Activated CD8-positive, alpha-beta memory T cell treated with anti-CD3 and anti-CD28 coated beads, Interleukin-2, amount 50 U/mL, for 4 hours (primary cell): Measurements from ENCODE around the gene BNIPL.
A peak's percentile ranks its signal among the peaks of the same experiment; 100 is the strongest.

ENCODE experiments used
- DNase-seq: peaks from one replicate; pipeline ENCODE4 v3.0.0-alpha.2; 2020

Gene BNIPL

GRCh38 chr1:151060007-151060656 is 23.7 kb downstream of the BNIPL start, which contains the start of gene MLLT11:
TSS of gene MLLT11 (plus strand) at chr1:151060397. CDS start at chr1:151067225, 6,828 bp downstream.
- peak; percentile 43 for DNase-seq

- no peak for DNase-seq
Observed at GRCh38 chr1:151060657-151061421, 24.5 kb downstream of the BNIPL start.

- DNase-seq: no peak
Observed at GRCh38 chr1:151061704-151062103, 25.3 kb downstream of the BNIPL start.

GRCh38 chr1:151062741-151063371 is 26.5 kb downstream of the BNIPL start:
- DNase-seq: no peak

- DNase-seq: no peak
Observed at GRCh38 chr1:151065089-151065645, 28.8 kb downstream of the BNIPL start.

- no peak for DNase-seq
Observed at GRCh38 chr1:151067185-151067584, 30.8 kb downstream of the BNIPL start.

GRCh38 chr1:151069103-151069486 is 32.7 kb downstream of the BNIPL start:
- no peak for DNase-seq

GRCh38 chr1:151070474-151071276 is 34.3 kb downstream of the BNIPL start, which contains the start of gene GABPB2:
TSS of gene GABPB2 (plus strand) at chr1:151070761. CDS start at chr1:151088190, 17,429 bp downstream.
- peak; percentile 83 for DNase-seq

GRCh38 chr1:151072224-151072623 is 35.8 kb downstream of the BNIPL start:
- no peak for DNase-seq

- DNase-seq: no peak
Observed at GRCh38 chr1:151085953-151086559, 49.7 kb downstream of the BNIPL start.
